ENCODE results near the gene SHROOM3. TPM values are rescaled to one million over a fixed set of nuclear protein-coding genes. Genes with fewer than 3 reads are reported as not detected.

SHROOM3 gene
- total and polyA plus RNA-seq, 4 donors, result 14.4 to 75.1 (median 47.3) TPM

DNA sequence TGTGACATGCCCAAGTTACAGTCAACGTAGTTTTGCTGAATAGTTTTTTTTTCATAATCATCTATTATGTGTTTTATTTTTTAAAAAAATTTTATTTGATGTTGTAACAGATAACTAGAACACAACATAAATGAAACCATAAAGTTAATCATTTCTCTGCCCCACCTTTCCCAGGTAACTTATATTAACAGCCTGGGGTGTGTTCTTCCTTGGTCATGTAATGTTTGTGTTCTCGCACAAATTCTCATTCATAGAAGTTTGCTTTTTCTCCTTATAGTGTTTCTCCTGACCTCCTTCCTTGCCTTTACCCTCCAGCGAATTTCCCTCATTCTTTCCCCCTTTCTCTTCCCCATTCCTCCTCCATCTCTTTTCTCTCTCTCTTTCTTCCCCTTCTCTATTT lies 248.1 kb downstream of the SHROOM3 start:
- Histone ChIP-seq H3K9ac (ENCODE audit: insufficient read depth in 1 of 2, low read length in 2 of 2) (no peak overlapping the region), H3K9me3 (ENCODE audit: control insufficient read depth in 4 of 4, insufficient read depth in 3 of 4, low read length in 3 of 4) (no peaks in the 10 kb centered on the region), H3K27me3 (ENCODE audit: control insufficient read depth in 3 of 3, insufficient read depth in 3 of 3, low read length in 2 of 3) (peaks cover 0 to 9% (median 7%) of the 10 kb centered on the region in 3 donors), H3K4me3 (no peak overlapping the region), H3K27ac (ENCODE audit: low read depth in 1 of 2, low read length in 1 of 2) (no peak overlapping the region), H3K36me3 (ENCODE audit: control insufficient read depth in 4 of 4, insufficient read depth in 4 of 4, low read length in 4 of 4) (no peaks in the 10 kb centered on the region), H3K4me1 (ENCODE audit: control insufficient read depth in 5 of 5, insufficient read depth in 5 of 5, low read length in 5 of 5) (peaks cover 0 to 4% (median 0%) of the 10 kb centered on the region in 5 donors)
- DNase-seq, result no peak
- 82 to 91% methylated on average over 3 of the region's 3 CpGs for WGBS, 2 donors
- TF ChIP-seq, protein P1, sequence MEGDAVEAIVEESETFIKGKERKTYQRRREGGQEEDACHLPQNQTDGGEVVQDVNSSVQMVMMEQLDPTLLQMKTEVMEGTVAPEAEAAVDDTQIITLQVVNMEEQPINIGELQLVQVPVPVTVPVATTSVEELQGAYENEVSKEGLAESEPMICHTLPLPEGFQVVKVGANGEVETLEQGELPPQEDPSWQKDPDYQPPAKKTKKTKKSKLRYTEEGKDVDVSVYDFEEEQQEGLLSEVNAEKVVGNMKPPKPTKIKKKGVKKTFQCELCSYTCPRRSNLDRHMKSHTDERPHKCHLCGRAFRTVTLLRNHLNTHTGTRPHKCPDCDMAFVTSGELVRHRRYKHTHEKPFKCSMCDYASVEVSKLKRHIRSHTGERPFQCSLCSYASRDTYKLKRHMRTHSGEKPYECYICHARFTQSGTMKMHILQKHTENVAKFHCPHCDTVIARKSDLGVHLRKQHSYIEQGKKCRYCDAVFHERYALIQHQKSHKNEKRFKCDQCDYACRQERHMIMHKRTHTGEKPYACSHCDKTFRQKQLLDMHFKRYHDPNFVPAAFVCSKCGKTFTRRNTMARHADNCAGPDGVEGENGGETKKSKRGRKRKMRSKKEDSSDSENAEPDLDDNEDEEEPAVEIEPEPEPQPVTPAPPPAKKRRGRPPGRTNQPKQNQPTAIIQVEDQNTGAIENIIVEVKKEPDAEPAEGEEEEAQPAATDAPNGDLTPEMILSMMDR (IDR thresholded peaks at IDR 0.05; ENCODE audit: control extremely low read depth, extremely low read depth), result no peak
- ATAC-seq (ENCODE audit: insufficient read depth, low FRiP score), result no peak

DNA sequence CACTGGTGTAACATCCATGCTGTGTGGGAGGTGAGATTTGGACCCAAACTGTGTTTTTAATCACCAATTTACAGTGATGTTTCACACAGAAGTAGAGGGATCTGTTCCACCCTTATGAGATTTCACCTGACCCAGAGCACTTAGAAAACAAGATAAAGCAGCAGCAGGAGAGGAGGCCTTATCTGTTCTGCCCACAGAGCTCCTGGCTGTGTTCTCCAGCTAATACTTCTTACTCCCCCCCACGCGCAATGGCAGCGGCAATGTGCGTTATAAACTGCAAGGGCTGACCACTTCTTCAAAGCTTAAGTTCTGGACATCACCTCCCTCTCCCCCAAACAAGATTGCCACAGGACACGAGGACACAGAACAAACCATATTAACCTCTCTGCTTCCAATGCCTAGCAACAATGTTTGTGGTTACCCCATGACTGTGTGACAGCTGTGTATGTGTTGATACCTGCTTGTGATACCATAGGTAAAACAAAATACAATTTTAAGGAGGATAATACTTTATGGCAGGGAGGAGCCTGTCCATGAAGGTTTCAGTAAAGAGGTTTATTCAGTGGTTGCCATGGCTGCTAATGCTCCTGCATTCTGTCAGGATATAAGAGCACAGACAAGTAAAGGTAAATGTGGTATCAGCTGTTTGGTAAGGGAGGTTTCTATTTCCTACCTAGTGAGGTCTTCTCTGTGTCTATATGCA lies 252.9 kb downstream of the SHROOM3 start:
- no peak overlapping the region for H3K9ac ChIP-seq (ENCODE audit: insufficient read depth in 1 of 2, low read length in 2 of 2)
- no peaks in the 10 kb centered on the region for H3K9me3 ChIP-seq (ENCODE audit: control insufficient read depth in 4 of 4, insufficient read depth in 3 of 4, low read length in 3 of 4)
- TF ChIP-seq, protein P1 (IDR thresholded peaks at IDR 0.05; ENCODE audit: control extremely low read depth, extremely low read depth), result no peak
- no peak overlapping the region for H3K4me3 ChIP-seq
- H3K36me3 ChIP-seq (ENCODE audit: control insufficient read depth in 4 of 4, insufficient read depth in 4 of 4, low read length in 4 of 4), result no peaks in the 10 kb centered on the region
- peaks cover 0 to 19% (median 10%) of the 10 kb centered on the region in 3 donors for H3K27me3 ChIP-seq (ENCODE audit: control insufficient read depth in 3 of 3, insufficient read depth in 3 of 3, low read length in 2 of 3)
- no peak overlapping the region for H3K27ac ChIP-seq (ENCODE audit: low read depth in 1 of 2, low read length in 1 of 2)
- no peak for ATAC-seq (ENCODE audit: insufficient read depth, low FRiP score)
- DNase-seq, result no peak
- WGBS, 2 donors, result 67 to 70% methylated on average over 5 of the region's 5 CpGs
- H3K4me1 ChIP-seq (ENCODE audit: control insufficient read depth in 5 of 5, insufficient read depth in 5 of 5, low read length in 5 of 5), result peaks cover 0 to 24% (median 6%) of the 10 kb centered on the region in 5 donors

DNA sequence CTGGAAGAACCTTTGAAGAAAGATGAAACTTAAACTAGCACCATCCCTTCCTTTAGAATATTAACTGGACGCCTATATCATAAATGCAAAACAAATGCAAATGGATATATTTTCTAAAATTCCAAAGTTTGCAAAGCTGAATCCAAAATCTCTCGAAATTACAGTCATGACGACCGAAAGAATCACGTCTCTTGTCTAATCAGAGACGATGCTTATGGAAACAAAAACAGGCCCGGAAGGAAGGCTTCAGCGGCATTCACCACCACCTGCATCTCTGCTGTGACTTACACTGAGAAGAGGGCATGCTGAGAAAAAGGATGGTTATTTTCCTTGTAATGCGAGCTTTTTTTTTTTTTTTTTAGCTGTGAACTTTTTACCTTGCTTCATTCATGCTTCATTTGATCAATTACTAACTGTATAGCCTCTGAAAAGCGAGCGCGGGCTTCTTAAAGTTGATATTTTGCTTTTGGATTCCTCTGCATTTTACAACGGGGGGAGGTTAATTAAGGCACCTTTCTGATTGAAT lies 253.7 kb downstream of the SHROOM3 start:
- 26 to 37% methylated on average over 13 of the region's 13 CpGs for WGBS, 2 donors
- TF ChIP-seq, protein P1 (IDR thresholded peaks at IDR 0.05; ENCODE audit: control extremely low read depth, extremely low read depth), result no peak
- no peaks in the 10 kb centered on the region for H3K36me3 ChIP-seq (ENCODE audit: control insufficient read depth in 4 of 4, insufficient read depth in 4 of 4, low read length in 4 of 4)
- no peak overlapping the region for H3K4me3 ChIP-seq
- peaks cover 0 to 24% (median 6%) of the 10 kb centered on the region in 5 donors for H3K4me1 ChIP-seq (ENCODE audit: control insufficient read depth in 5 of 5, insufficient read depth in 5 of 5, low read length in 5 of 5)
- no peak for ATAC-seq (ENCODE audit: insufficient read depth, low FRiP score)
- H3K27ac ChIP-seq (ENCODE audit: low read depth in 1 of 2, low read length in 1 of 2), result peak overlapping the region in 1 of 2 donors; percentile 62
- H3K9ac ChIP-seq (ENCODE audit: insufficient read depth in 1 of 2, low read length in 2 of 2), result peak overlapping the region; percentile 49 to 53
- DNase-seq, result peak in 1 of 3 donors; percentile 50
- no peaks in the 10 kb centered on the region for H3K9me3 ChIP-seq (ENCODE audit: control insufficient read depth in 4 of 4, insufficient read depth in 3 of 4, low read length in 3 of 4)
- peaks cover 0 to 19% (median 10%) of the 10 kb centered on the region in 3 donors for H3K27me3 ChIP-seq (ENCODE audit: control insufficient read depth in 3 of 3, insufficient read depth in 3 of 3, low read length in 2 of 3)
